Right atrium auricular region (tissue), 2 donors: ENCODE measurements around the gene PHACTR2. TPM values are rescaled to one million over a fixed set of nuclear protein-coding genes. Genes with fewer than 3 reads are reported as not detected.
"Not testable (repeated sequence)": the region's sequence is repeated elsewhere in the genome, so short reads cannot be mapped to it uniquely, and the experiment has no call there.

Experiments used
- DNase-seq: peaks from one replicate; pipeline ENCODE4 v3.0.0-alpha.2; 2019; ENCODE audit warnings: low spot score
- H3K27ac ChIP-seq, 2 donors: fragments of 200-600 bp; sonication (generic); 1 replicate in 1 of 2; 2 replicates in 1 of 2; pipeline ENCODE4 v1.5.1; 2016 to 2019
- H3K27me3 ChIP-seq, 2 donors: fragments of 200-600 bp; sonication (generic); one replicate each; pipeline versions ENCODE4 v1.5.1 to v1.6.0; 2017 to 2019
- H3K36me3 ChIP-seq: fragments of 200-600 bp; sonication (generic); one replicate; pipeline ENCODE4 v1.5.1; 2016
- H3K4me1 ChIP-seq, 2 donors: fragments of 200-600 bp; sonication (generic); one replicate each; pipeline versions ENCODE4 v1.5.1 to v1.6.0; 2017 to 2019
- H3K4me3 ChIP-seq, 2 donors: fragments of 200-600 bp; sonication (generic); 1 replicate in 1 of 2; 2 replicates in 1 of 2; pipeline ENCODE4 v1.5.1; 2017 to 2019; ENCODE audit warnings: mild to moderate bottlenecking in 1 of 2, moderate library complexity in 1 of 2
- H3K9me3 ChIP-seq, 2 donors: fragments of 200-600 bp; sonication (generic); one replicate each; pipeline ENCODE4 v1.5.1; 2019
- CTCF ChIP-seq, 2 donors: fragments of 200-600 bp; sonication (generic); IDR thresholded peaks; one replicate each; pipeline ENCODE4 v1.5.1; 2019; ENCODE audit warnings: antibody characterized with exemption in 2 of 2
- total RNA-seq, 2 donors: library from RNA; depleted of rRNA; stranded (reverse); fragments of >200 nt; gene quantifications; one replicate each; pipeline ENCODE4 v1.1.0, GENCODE V29; 2016

Gene PHACTR2
- total RNA-seq, 2 donors from 2014 or later, result 47.6 to 54.4 TPM

DNA sequence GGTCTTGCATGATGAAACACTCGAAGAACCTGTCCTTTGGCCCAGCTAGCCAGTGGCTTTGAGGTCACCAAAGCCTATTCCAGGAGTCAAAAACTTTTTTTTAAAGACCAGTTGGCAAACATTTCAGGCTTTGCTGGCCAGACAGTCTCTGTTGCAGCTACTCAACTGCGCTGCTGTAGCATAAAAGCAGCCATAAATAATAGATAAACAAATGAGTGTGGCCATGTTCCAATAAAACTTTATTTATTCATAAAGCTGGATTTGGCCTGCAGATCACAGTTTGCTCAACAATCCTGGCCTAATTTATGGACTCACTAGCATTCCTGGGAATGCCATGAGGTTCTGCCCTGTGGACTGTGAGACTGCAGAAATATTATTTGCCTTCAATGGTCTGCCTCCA lies 96.6 kb downstream of the PHACTR2 start:
- no peak for DNase-seq
- Histone ChIP-seq H3K4me1 (peaks cover 0 to 43% of the 10 kb centered on the region in 2 donors), H3K9me3 (no peaks in the 10 kb centered on the region), H3K27ac (peak overlapping the region; percentile 12 to 58), H3K4me3 (no peak overlapping the region), H3K27me3 (no peaks in the 10 kb centered on the region), H3K36me3 (peaks cover 27% of the 10 kb centered on the region)
- TF ChIP-seq CTCF (IDR thresholded peaks at IDR 0.05), result no peak

DNA sequence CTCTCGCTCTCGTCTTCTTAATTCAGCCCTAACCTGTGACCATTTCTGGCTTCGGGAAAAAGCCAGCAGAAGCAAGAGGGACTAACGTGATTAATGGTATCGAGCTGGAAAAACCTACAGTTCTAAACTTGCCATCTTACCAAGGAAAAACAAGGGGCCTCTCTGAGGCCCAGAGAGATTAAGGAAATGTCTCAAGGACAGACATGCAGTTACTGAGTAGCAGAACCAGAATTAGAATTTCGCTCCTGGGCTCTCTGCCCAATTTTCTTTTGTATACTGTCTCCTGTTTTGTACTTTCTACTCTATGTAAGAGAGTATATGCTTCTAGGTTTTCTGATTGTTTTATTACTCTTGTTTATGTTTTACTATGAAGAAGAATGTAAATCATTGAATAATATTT lies 97.6 kb downstream of the PHACTR2 start:
- peaks cover 0 to 43% of the 10 kb centered on the region in 2 donors for H3K4me1 ChIP-seq
- H3K27me3 ChIP-seq, result no peaks in the 10 kb centered on the region
- H3K36me3 ChIP-seq, result peaks cover 20% of the 10 kb centered on the region
- H3K27ac ChIP-seq, result no peak overlapping the region
- no peak overlapping the region for H3K4me3 ChIP-seq
- no peaks in the 10 kb centered on the region for H3K9me3 ChIP-seq
- DNase-seq, result no peak
- TF ChIP-seq CTCF (IDR thresholded peaks at IDR 0.05), result no peak

GRCh38 chr6:143778926-143779325 lies 101.2 kb downstream of the PHACTR2 start:
- TF ChIP-seq CTCF (IDR thresholded peaks at IDR 0.05), result no peak
- Histone ChIP-seq H3K36me3 (peaks cover 16% of the 10 kb centered on the region), H3K9me3 (no peaks in the 10 kb centered on the region), H3K27ac (no peak overlapping the region), H3K4me1 (peaks cover 0 to 27% of the 10 kb centered on the region in 2 donors), H3K4me3 (no peak overlapping the region), H3K27me3 (no peaks in the 10 kb centered on the region)
- DNase-seq, result no peak

GRCh38 chr6:143782481-143782880 lies 104.7 kb downstream of the PHACTR2 start:
- peak overlapping the region; percentile 14 to 20 for H3K27ac ChIP-seq
- H3K27me3 ChIP-seq, result no peaks in the 10 kb centered on the region
- H3K4me3 ChIP-seq, result no peak overlapping the region
- H3K4me1 ChIP-seq, result peaks cover 0 to 9% of the 10 kb centered on the region in 2 donors
- peaks cover 0 to 10% of the 10 kb centered on the region in 2 donors for H3K9me3 ChIP-seq
- no peak for DNase-seq
- H3K36me3 ChIP-seq, result peaks cover 33% of the 10 kb centered on the region
- no peak for TF ChIP-seq CTCF (IDR thresholded peaks at IDR 0.05)

- H3K27ac ChIP-seq, result no peak overlapping the region
- TF ChIP-seq CTCF (IDR thresholded peaks at IDR 0.05), result no peak
- H3K4me1 ChIP-seq, result peaks cover 0 to 9% of the 10 kb centered on the region in 2 donors
- H3K36me3 ChIP-seq, result peaks cover 30% of the 10 kb centered on the region
- no peaks in the 10 kb centered on the region for H3K27me3 ChIP-seq
- DNase-seq, result no peak
- H3K9me3 ChIP-seq, result peaks cover 0 to 10% of the 10 kb centered on the region in 2 donors
- H3K4me3 ChIP-seq, result no peak overlapping the region
Measured at GRCh38 chr6:143783077-143783476, 105.3 kb downstream of the PHACTR2 start.

- peaks cover 0 to 4% of the 10 kb centered on the region in 2 donors for H3K4me1 ChIP-seq
- H3K9me3 ChIP-seq, result peaks cover 0 to 10% of the 10 kb centered on the region in 2 donors
- DNase-seq, result no peak
- H3K4me3 ChIP-seq, result no peak overlapping the region
- H3K27me3 ChIP-seq, result no peaks in the 10 kb centered on the region
- no peak for TF ChIP-seq CTCF (IDR thresholded peaks at IDR 0.05)
- peaks cover 37% of the 10 kb centered on the region for H3K36me3 ChIP-seq
- H3K27ac ChIP-seq, result no peak overlapping the region
Measured at GRCh38 chr6:143784316-143784715, 106.6 kb downstream of the PHACTR2 start.

DNA sequence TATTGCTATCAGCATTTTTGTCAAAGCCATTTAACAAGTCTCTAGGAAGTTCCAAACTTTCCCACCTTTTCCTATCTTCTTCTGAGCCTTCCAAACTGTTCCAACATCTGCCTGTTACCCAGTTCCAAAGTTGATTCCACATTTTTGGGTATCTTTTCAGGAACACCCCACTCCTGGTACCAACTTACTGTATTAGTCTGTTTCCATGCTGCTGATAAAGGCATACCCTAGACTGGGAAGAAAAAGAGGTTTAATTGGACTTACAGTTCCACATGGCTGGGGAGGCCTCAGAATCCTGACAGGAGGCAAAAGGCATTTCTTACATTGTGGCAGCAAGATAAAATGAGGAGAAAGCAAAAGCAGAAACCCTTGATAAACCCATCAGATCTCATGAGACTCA lies 108.6 kb downstream of the PHACTR2 start:
- not testable (repeated sequence) for H3K27ac ChIP-seq, H3K27me3 ChIP-seq, H3K4me3 ChIP-seq, DNase-seq, H3K4me1 ChIP-seq
- Histone ChIP-seq H3K9me3 (peaks cover 0 to 10% of the 10 kb centered on the region in 2 donors), H3K36me3 (peaks cover 47% of the 10 kb centered on the region)
